Islet of Langerhans (tissue), 1 donor: Measurements from ENCODE around the gene FAM50B.

Source experiments
- FAIRE-seq: peaks from one replicate; lab custom pipeline; 2011; peaks lifted over from hg19 to GRCh38; lab: Jason Lieb, UNC

Gene FAM50B

DNA sequence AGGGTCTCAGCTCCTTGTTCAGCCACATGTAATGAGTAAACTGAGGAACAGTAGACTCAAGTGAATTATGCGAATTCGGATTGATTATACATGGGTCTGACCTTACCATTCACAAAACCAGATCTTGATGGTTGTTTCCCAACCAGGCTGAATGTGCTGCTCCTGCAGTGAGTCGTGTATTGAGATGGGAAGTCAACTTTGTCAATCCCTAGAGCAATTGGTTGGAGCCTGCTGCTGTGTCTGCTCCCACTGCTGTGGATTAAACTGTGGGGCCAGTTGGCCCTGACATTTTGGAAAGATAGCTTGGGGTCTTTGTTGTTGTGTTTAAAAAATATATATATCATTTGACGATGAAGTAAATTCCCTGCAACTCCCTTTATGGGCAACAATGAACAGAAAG, 23.9 kb downstream of the FAM50B start:
- FAIRE-seq: no peak

DNA sequence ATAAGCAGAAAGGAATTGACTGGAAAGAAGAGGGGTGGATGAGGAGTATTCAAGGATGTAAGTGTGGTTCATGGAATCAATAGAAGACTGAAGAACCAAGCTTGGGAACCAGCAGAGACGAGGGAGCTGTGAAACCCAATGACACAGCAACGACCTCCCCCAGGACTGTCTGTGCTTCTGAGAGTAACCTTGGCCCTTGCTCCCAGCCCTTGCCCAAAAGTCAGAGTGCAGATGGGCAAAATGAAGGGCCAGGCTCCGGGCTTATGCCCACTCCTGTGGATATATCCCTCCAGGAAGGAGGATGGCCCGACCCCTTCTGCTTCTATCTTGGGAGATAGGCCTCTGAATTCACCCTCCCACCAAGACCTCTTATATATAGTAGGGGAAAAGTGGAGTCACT, 24.9 kb downstream of the FAM50B start:
- no peak for FAIRE-seq

DNA sequence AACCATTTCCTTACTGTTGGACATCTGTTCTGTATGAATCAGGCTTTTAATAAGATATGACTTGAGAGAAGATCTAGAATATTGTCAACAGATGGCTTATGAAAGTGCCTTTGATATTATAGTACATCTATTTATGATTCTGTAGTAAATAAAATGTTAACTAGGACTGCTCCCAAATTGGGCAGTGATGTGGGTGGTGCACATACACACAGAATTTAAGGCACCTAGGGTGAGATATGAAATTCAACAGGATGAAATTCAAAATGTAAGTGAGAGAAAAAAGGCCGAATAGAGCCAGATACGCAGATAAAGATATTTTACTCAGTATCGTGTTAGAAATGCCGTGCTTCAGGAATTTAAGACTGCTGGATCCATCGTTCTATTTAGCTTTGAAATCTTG, 26.3 kb downstream of the FAM50B start:
- FAIRE-seq: no peak

DNA sequence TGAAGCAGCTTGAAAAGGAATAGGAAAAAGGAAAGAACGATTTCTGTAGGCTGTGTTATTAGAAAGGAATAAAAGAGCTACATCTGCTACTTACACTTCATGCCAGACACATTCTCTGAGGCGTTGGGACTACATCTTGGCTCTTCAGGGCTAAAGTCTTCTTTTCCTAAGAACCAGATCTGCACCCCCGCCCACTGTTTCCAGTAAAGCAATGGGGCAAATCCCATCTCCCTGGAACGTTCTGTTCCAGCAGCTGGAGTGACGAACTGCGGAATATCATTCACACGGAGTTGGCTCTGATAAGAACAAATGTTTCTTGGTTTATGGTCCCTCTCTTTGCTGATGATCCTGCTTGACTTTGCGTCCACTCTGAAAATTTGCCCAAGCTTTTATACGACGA, 26.9 kb downstream of the FAM50B start:
- no peak for FAIRE-seq

DNA sequence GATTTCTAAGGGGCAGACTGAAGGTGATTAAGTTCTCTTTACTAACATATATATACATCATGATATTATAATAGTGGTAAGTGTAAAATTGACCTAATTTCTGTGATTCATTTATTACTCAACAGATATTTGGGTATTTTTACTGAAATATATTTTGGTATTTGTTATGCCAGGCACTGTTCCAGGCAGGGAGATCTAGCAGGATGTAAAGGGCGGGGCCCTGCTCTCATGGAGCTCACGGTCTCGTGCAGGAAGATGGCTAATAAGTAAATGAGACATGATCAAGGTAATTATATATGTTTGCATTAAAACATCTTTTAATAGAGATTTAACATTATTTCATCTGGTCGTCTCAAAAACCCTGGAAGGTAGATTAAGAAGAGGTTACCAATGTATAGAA, 27.7 kb downstream of the FAM50B start:
- no peak for FAIRE-seq

DNA sequence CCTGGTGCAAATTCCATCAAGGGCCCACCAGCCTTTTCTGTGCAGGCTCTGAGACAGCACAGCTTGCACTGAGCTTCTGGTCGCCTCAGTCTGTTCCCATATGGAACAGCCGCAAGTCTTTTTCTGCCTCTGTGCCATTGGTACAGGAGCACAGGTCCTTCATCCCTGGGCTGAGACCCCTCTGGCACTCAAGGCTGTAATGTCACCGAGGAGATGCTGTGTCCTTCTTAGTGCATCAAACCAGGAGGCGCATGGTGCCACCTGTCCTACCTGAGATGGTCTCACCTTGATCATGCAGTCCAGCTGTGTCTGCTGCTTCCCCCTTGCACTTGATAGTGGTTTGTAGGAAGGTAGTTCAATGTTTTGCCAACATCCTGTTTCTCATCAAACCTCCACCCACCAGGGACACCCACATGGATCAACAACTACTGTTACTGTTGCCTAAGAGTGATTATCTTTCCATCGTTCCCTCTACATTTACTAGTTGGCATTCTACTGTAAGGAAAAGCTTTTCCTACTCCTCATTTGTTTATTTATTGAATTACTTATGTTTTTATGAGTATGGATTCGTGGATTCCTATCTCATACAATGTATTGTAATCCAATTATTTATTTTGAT, 29.0 kb downstream of the FAM50B start:
- FAIRE-seq: no peak

DNA sequence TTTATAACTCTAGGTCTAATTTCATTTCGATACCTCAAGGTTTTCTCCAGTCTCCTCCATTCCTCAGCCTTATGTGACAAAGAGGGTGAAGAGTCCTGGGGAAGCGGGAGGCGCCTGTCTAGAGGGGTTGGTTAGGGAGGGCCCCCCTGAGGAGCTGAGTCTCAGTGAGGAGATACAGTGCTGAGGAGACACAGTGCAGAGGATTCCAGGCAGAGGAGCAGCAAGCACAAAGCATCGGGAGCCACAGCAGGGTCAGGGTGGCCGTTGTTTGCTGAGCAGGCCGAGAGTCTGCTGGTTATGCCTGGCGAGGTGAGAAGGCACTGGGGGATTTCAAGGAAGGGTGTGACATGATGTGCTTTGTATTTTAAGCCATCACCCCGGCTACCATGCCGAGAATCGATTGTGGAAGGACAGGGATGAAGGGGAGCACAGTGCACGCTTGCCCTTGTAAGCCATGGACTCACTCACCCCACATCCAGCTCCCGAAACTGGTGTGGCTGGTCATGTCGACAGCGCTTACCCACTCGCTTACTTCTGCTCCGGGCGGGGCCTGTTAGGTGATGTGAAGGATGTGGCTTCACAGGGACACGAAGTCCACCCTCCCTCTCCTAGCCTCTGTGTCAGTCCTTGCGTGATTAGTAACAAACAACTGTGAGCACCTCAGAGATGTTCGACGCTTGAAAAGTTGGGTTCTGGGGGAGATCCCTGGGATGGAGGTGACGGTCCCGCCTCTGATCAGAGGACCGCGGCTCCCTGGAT, 30.2 kb downstream of the FAM50B start:
- no peak for FAIRE-seq

DNA sequence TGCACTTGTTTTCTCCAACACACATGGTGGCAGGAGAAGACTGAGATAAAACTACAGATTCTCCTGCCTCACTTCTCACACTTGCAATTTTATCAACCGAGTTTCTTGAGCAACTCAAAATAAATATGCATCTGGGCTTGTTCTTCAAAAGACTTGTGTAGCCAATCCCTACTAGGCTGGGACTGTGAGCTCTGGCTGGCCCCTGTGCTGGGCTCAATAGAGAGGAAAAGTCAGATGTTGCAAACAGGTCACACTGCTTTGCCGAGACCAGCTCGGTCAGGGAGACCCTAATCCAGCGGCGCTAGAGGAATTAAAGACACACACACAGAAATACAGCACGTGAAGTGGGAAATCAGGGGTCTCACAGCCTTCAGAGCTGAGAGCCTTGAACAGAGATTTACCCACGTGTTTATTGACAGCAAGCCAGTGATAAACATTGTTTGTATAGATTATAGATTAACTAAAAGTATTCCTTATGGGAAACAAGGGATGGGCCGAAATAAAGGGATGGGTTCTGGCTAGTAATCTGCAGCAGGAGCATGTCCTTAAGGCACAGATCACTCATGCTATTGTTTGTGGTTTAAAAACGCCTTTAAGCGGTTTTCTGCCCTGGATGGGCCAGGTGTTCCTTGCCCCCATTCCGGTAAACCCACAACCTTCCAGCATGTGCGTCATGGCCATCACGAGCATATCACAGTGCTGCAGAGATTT, 32.7 kb downstream of the FAM50B start:
- no peak for FAIRE-seq

DNA sequence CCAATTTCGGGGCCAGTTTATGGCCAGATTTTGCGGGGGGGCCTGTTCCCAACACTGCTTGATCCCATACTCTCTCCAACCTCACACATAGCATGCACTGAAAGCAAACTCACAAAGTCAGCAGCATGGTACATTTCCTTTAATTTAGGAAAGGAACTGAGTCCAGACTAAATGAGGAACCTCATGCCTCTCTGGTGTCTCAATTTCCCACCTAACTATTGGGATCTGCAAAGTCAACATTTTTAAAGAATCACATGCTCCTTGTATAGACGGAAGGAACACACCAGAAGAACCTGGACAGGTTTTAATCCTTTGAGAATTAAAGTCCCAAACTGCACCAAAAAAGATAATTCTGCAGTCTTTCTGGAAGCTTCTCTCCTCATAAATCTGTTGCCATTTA, 33.3 kb downstream of the FAM50B start:
- no peak for FAIRE-seq

DNA sequence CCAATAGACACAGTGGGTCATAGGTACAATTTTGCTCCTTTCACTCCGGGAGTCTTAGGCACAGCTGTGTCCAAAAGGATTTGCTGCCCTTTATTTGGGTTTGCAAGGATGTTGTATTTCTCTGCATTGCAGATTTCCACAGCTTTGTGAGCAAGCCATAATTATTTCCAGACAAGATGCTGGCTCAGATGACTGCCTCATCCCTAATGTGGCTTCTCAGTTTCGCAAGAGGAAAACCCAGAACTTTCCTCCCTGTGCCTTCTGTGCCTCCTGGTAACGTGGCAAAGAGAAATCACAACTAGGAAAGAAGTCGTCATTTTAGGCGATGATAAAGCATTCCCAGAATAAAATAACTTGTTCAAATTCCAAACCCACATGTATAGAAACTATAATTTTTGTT, 33.7 kb downstream of the FAM50B start:
- FAIRE-seq: no peak

DNA sequence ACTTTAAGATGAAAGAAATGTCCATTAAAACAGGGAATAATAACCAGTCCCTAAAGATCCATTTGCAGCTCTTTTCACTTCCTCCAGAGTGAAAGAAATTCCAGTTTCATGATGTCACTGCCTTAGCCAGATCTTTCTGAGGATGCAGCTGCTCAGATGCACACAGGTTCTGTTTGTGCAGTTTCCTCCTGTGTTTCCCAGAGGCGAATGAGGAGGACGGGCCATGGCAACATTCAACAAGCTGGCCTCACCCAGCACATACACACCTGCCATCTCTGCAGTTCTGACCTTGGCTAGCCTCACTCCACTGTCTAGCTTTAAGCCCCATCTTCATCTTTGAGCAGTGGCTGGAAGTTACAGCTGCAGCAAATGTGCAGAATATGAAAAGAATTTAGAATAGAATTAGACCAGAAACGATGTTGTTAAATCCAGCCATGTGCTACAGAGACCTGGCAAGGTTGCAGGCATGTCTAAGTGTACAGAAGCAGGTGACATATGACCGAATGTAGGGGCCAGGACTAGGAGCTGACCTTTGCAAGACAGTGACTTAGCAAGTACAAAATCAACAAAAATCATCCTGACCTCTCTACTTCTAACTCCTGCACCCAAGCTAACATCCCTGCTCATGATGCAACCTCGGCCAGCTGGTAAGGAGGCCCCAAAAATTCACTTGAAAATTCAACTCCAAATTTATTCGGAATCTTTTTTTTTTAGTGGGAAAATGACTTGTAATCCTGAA, 35.0 kb downstream of the FAM50B start:
- FAIRE-seq: no peak

DNA sequence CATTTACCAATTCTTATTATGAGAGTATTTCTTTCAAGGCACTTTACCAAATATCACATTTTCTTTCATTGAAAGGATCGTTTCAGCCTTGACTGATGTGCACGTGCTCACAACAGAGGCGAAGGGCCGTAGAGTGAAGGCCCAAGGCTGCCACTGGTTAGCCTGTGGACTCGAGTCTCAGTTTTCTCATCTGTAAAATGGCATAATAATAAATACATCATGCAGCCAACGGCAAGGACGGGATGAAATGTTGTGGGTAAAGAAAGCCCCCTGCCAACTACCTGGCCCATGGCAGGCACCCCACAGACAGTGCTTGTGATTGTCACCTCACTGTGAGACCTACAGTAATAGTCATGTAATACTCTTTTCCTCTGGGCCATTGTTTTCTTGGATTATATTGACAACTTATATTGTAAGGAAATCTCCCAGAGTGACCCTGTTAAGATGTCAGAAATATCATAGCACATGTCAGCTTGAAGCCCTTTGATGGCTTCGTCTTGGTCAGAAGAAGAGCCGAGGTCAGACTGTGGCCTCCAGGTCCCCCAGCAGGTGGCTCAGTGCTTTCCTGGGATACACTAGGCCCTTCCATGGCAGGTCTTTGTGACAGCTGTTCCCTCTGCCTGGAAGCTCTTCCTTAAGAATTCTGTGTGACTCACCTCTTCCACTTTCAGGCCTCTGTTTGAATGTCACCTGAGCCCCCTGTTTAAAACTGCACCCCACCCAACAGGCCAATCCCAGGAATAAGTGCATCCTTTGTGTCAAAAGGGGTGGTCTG, 36.3 kb downstream of the FAM50B start:
- no peak for FAIRE-seq

DNA sequence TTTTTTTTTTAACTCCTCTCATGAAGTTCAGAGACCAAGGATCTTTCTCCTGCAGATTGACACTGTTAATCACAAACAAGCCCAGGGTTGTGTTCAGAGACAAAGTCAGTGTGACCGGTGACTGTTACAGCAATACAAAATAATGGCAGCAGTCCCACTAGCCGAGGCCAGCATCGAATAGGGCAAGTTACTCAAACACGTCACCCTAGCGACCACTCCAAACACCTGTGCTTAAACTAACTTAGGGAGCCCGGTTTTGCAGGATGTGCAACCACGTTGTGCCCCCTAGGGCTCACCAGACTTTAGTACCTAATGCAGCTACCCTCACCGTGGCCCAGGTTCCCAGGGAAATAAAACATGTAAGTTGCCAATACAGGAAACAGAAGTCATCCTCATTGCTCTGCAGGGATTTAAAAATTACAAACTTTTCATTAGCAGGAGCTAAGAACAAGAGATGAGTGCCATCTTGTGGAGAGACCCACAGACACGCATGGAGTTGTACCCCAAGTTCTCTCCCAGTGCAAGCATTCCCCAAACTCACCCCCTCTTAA, 38.1 kb downstream of the FAM50B start:
- no peak for FAIRE-seq

DNA sequence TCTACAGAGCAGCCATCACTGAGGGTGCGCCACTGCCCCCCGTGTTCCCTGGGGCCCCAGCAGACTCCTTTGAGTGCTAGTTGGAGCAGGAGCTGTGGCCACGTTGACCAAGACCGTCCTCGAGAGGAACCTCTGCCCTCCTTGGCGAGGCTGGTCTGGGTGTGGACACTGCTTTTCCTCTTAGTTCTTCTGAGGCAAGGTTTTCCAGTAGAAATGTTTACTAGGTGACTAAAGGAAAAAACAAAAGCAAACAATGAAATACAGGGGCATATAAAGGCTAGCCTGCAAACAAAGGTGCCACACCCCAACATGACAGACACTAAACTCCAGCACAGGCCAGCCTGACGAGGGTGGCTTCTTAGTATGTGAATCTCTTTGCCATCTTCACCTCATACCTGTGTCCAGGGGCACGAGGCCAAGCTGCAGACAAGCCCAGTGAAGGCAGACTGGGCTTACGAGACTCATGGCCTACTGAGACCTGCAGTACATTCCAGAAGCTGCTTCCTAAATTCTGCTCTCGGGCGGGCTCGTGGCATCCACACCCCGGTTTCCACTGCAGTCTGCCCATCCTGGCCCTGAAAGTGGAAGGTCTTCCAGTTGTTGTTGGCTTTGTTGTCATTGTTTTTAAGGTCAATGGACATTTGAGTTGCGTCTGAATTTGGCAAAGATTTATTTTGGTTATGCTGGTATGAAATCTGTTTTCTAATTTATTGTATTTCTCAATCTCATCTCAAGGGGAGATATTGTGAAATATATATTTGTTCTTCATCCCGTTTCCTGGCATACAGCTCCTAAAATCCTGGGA, 39.2 kb downstream of the FAM50B start:
- no peak for FAIRE-seq

DNA sequence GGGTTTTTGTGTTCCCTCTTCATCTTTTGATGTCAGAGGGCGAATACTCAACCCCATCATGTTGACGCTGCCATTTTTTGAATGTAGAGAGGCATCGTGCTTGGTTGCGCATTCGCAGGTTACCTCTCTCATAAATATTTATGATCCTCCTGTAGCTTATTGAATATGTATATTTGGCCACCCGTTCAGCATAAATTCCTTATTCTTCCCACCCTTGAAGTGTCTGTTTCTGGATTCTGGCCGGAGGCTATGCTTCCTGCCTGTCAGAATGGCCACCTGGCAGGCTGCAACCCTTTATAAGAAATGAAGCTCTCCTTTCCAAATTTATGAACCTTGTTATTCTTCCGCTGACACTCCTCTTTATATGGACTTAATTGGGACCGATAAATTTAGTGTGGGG, 40.9 kb downstream of the FAM50B start:
- FAIRE-seq: no peak

DNA sequence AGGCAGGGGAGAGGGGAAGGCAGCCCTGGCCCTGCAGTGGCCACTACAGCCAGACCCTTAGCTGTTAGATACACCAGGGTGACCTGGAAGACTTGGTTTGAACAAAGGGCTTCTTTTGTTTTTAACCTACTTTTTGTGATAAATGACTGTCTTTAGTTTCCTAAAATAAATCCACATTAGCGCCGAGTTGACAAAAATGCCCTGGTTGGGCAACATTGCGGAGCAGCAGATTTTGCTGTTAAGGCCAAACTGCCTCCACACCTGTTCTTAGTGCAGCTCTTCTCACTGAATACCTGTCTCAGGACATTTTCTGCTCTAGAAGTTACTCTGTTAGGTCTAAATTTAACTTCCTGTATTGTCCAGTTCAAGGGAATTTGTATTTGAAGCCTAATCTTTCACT, 42.7 kb downstream of the FAM50B start:
- FAIRE-seq: no peak

DNA sequence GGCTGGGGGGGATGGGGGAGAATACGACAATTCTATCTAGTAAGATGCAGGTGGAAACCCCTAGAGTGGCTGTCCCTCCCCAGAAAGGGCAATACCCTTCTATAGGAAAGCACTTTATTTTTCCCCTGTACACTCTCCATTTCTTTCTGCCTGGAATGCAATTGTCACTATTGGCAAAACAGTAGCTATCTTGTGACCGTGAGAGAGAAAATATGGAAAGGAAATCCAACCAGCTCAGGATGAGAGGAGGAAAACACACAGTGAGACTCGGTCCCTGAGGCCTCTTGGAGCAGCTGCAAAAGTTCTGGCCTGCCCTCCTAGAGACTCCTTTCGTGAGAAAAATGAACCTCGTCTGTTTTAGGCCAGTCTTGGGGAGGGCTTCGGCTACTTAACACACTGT, 43.4 kb downstream of the FAM50B start:
- FAIRE-seq: no peak

DNA sequence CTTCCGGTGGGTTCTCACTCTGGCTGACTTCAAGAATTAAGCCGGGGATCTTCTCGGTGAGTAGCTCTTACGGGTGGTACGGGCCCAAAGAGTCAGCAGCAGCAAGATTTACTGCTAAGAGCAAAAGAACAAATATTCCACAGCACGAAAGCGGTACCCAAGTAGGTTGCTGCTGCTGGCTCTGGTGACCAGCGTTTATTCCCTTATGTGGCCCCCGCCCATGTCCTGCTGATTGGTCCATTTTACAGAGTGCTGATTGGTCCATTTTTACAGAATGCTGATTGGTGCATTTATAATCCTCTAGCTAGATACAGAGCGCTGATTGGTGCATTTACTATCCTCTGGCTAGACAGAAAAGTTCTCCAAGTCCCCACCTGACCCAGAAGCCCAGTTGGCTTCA, 44.3 kb downstream of the FAM50B start:
- no peak for FAIRE-seq

DNA sequence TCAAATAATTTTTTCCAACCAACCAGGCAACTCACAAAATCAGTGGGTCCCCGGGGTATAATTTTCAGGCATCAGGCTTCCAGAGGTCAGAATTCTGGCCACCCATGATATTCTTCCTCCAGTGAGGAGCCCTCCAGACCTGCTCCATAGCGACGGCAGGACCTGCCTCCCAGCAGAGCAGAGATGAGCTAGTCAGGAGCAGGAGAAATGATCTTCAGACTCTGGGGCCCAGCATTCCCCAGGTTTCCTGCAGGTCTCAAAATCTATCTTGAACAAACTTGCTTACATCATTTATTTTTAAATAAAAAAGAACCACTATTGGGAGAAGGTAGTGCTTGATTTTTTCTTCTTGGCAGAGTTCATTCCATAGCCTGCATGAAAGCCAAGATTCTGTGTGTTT, 44.7 kb downstream of the FAM50B start:
- no peak for FAIRE-seq

DNA sequence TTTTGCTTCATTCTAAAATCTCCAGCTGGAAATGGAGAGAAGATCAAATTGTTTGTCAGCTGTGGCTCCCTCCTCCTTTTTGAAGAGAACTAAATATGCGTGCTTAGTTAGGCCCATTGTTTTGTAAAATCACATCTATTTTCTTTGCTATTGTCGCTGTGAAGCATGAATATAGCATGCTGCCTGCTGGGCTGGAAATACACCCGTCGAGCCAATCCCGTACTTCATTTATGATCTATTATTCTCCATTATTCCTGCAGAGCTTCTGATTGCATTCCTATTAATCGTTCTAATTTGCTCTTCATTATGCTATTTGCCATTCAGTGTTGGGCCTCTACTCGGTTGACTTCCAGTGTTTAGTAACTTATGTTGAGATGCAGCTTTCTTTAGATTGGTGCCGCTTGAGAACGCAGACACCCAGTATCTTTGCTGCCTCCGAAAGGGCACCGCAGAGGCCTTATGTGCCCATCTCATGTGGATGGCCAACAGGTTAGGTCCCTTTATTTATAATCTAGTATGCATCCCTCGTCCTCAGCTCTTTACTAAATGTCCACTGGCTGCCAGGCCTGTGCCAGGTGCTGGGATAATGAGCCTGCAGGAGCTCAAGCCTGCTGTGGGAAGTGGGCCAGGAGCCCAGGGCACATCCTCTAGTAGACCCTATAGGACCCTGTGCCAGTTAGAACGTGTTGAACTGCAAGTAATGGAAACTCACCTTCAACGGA, 45.6 kb downstream of the FAM50B start:
- FAIRE-seq: no peak
